Heart right ventricle (tissue), 16 donors: ENCODE measurements around the gene SIVA1. TPM values are rescaled to one million over a fixed set of nuclear protein-coding genes. Genes with fewer than 3 reads are reported as not detected.

Experiments
- ATAC-seq, 8 donors: fragments of 200-7000 bp; cut with Tn5 transposase; one replicate each; pipeline ENCODE4 v1.9.1; 2020; ENCODE audit warnings: mild to moderate bottlenecking in 8 of 8, moderate library complexity in 8 of 8, moderate number of reproducible peaks in 1 of 8
- DNase-seq, 2 donors: peaks; one replicate each; pipeline ENCODE4 v3.0.0-alpha.2; 2020
- H3K27ac ChIP-seq, 10 donors: fragments of 200-600 bp; sonication (generic) in 2 of 10; one replicate each; pipeline versions ENCODE4 v1.5.0 to v1.8.0; 2020 to 2022; ENCODE audit warnings: mild to moderate bottlenecking in 3 of 10
- H3K27me3 ChIP-seq, 7 donors: fragments of 200-600 bp; one replicate each; pipeline ENCODE4 v1.8.0; 2021 to 2022; ENCODE audit warnings: mild to moderate bottlenecking in 2 of 7
- H3K36me3 ChIP-seq, 9 donors: fragments of 200-600 bp; sonication (generic) in 1 of 9; one replicate each; pipeline versions ENCODE4 v1.5.0 to v1.8.0; 2020 to 2022; ENCODE audit warnings: mild to moderate bottlenecking in 2 of 9
- H3K4me1 ChIP-seq, 9 donors: fragments of 200-600 bp; sonication (generic) in 1 of 9; one replicate each; pipeline versions ENCODE4 v1.5.0 to v1.8.0; 2020 to 2022; ENCODE audit warnings: mild to moderate bottlenecking in 4 of 9
- H3K4me3 ChIP-seq, 10 donors: fragments of 200-600 bp; sonication (generic) in 2 of 10; one replicate each; pipeline versions ENCODE4 v1.5.0 to v1.8.0; 2020 to 2022; ENCODE audit warnings: mild to moderate bottlenecking in 7 of 10, moderate library complexity in 2 of 10
- H3K9me3 ChIP-seq, 11 donors: fragments of 200-600 bp in 10 of 11; sonication (generic) in 2 of 11; one replicate each; pipeline versions ENCODE4 v1.5.0 to v1.8.0; 2013 to 2022; ENCODE audit warnings: mild to moderate bottlenecking in 2 of 11, control low read depth in 1 of 11, moderate library complexity in 1 of 11
- CTCF ChIP-seq, 9 donors: fragments of 200-600 bp; sonication (generic) in 2 of 9; IDR thresholded peaks; one replicate each; pipeline versions ENCODE4 v1.5.0 to v1.8.0; 2021 to 2022; ENCODE audit warnings: antibody characterized with exemption in 9 of 9, mild to moderate bottlenecking in 5 of 9, moderate library complexity in 1 of 9
- WGBS, 2 donors: extraction: QIAGEN DNeasy Blood & Tissue Kit; methylation state at CpG; one replicate each; pipeline ENCODE4 v1.1.7; 2013; ENCODE audit warnings: inconsistent platforms in 1 of 2; 5-methylcytosine and 5-hydroxymethylcytosine counted together
- intact Hi-C, 10 donors: fragments of 100-400 bp; cut with DNase I; formaldehyde crosslinking; loops; one replicate each; pipeline versions ENCODE4 v1.11.1 to v1.14.2; 2022
- polyA plus RNA-seq, 2 donors: library from polyadenylated mRNA; stranded (reverse); fragments of 200-250 nt; gene quantifications; one replicate each; pipeline ENCODE4 v1.2.3, GENCODE V29; 2013
- total RNA-seq, 10 donors: library from RNA; stranded (reverse); fragmentation: NEBNext Ultra II Directional in 3 of 10; extraction: Animal tissue kit (Norgen Biotek cat#: 25700) in 3 of 10; gene quantifications; one replicate each; pipeline versions ENCODE4 v1.2.1 to v1.2.4, GENCODE V29; 2021 to 2023
- donor health status: Arrhythmogenic right ventricular cardiomyopathy.
- donor health status: ischemic (EF 13 %, LVEDD 7.1; RV severe dilation, severe dysfunction).
- donor health status: healthy with polysubstance abuse.
- donor health status: DM: no; HTN: yes; CAD: no.
- donor health status: DM: no; HTN: no; CAD: no.
- donor health status: ischemic (EF 25% LVEDD 6.9; RV normal size, moderate dysfunction).
- donor health status: ischemic (EF 25% LVEDD 5.7; RV mildly dilated, moderate dysfunction).
- donor health status: healthy.
- donor health status: DM: yes; HTN: yes; CAD: no.
- donor health status: Ischemic cardiomyopathy.
- donor health status: ischemic (EF 35%, LVEDD 5.7; RV mildly dilated, moderate dysfunction).
- donor health status: nonischemic (EF 11% LVEDD 7.7; RV severe dilation, severe dysfunction).
- donor health status: DM: yes; HTN: yes; CAD: no.
- donor health status: PGD.
- donor health status: ischemic (EF 29% LVEDD 5.4; RV normal size, mild dysfunction).
- donor health status: nonischemic (EF 23%, LVEDD 6.1; RV moderate dilation, normal function).

Gene SIVA1
- total and polyA plus RNA-seq, 12 donors, result 43.3 to 203 (median 53.0) TPM

- Histone ChIP-seq H3K4me1 (peaks cover 0 to 27% (median 8%) of the 10 kb centered on the region in 9 donors), H3K27ac (no peak overlapping the region), H3K36me3 (peaks cover 6 to 88% (median 57%) of the 10 kb centered on the region in 9 donors), H3K4me3 (no peak overlapping the region), H3K9me3 (no peaks in the 10 kb centered on the region), H3K27me3 (no peaks in the 10 kb centered on the region)
- intact Hi-C loops, result no loop called here
- ATAC-seq (no peak), DNase-seq (no peak)
- TF ChIP-seq CTCF (IDR thresholded peaks at IDR 0.05), result no peak
- WGBS, 2 donors, result 93% methylated on average over 37 to 40 of the region's 40 CpGs
These were observed 39.8 kb upstream of the SIVA1 start for GRCh38 chr14:104712881-104713734.

- Histone ChIP-seq H3K9me3 (no peaks in the 10 kb centered on the region), H3K27me3 (no peaks in the 10 kb centered on the region), H3K27ac (no peak overlapping the region), H3K36me3 (peaks cover 6 to 94% (median 59%) of the 10 kb centered on the region in 9 donors), H3K4me1 (peaks cover 0 to 27% (median 13%) of the 10 kb centered on the region in 9 donors), H3K4me3 (no peak overlapping the region)
- ATAC-seq, result no peak
- DNase-seq, result no peak
- 93 to 94% methylated on average over 16 of the region's 16 CpGs for WGBS, 2 donors
- no peak for TF ChIP-seq CTCF (IDR thresholded peaks at IDR 0.05)
- intact Hi-C loops, result no loop called here
These were observed 38.9 kb upstream of the SIVA1 start for GRCh38 chr14:104714066-104714465.

DNA sequence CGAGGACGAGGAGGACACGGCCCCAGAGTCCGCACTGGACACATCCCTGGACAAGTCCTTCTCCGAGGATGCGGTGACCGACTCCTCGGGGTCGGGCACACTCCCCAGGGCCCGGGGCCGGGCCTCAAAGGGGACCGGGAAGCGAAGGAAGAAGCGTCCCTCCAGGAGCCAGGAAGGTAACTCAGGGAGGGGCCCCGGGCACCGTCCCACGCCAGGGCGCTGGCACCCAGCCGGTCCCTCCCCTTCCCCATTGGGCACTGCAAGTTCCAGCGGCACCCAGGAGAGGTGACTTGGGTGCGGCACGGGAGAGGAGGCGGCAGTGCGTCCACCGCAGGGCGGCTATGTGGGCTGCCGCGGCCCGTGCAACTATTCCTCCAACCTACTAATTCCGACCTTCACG, 38.3 kb upstream of the SIVA1 start:
- H3K4me3 ChIP-seq, result no peak overlapping the region
- no peak for DNase-seq
- H3K4me1 ChIP-seq, result peaks cover 0 to 27% (median 15%) of the 10 kb centered on the region in 9 donors
- 96% methylated on average over 31 of the region's 31 CpGs for WGBS, 2 donors
- peaks cover 6 to 94% (median 57%) of the 10 kb centered on the region in 9 donors for H3K36me3 ChIP-seq
- intact Hi-C loops, result no loop called here
- no peak for ATAC-seq
- no peak overlapping the region for H3K27ac ChIP-seq
- no peak for TF ChIP-seq CTCF (IDR thresholded peaks at IDR 0.05)
- H3K9me3 ChIP-seq, result no peaks in the 10 kb centered on the region
- no peaks in the 10 kb centered on the region for H3K27me3 ChIP-seq

DNA sequence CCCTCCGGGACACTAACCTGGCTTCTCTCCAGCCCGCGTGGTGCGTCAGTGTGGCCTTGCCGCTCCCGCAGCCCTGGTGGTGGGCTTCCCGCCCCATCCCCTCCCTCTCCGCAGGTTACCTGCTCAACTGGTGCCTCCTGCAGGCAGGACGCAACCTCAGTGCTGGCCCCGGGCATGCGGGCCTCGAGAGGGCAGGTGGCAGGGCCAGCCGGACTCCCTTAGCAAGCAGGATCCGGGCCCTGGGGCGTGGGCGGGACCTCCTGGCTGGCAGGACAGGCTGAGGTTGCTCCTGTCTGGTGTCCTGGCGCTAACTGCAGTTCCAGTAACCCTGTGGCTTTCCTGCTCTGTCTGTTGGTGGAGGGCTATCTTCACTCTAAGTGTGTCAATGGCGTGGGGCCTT, 37.5 kb upstream of the SIVA1 start:
- H3K27ac ChIP-seq, result no peak overlapping the region

More for the DNA sequence above, 37.5 kb upstream of the SIVA1 start:
- TF ChIP-seq CTCF (IDR thresholded peaks at IDR 0.05), result no peak
- Histone ChIP-seq H3K9me3 (no peaks in the 10 kb centered on the region), H3K27me3 (no peaks in the 10 kb centered on the region), H3K36me3 (peaks cover 6 to 92% (median 54%) of the 10 kb centered on the region in 9 donors), H3K4me1 (peaks cover 0 to 27% (median 15%) of the 10 kb centered on the region in 9 donors), H3K4me3 (no peak overlapping the region)
- ATAC-seq (peak in 1 of 8 donors; percentile 1), DNase-seq (no peak)
- intact Hi-C loops, result no loop called here
- 87% methylated on average over 18 of the region's 18 CpGs for WGBS, 2 donors
